ENCODE measurements around the gene SLC37A1. TPM values are rescaled to one million over a fixed set of nuclear protein-coding genes. Genes with fewer than 3 reads are reported as not detected.

SLC37A1 gene
- total RNA-seq, 3 donors from 2014 or later (not counting 1 experiment from before 2014, with no cell fraction given), result 24.8 to 25.8 (median 25.3) TPM

DNA sequence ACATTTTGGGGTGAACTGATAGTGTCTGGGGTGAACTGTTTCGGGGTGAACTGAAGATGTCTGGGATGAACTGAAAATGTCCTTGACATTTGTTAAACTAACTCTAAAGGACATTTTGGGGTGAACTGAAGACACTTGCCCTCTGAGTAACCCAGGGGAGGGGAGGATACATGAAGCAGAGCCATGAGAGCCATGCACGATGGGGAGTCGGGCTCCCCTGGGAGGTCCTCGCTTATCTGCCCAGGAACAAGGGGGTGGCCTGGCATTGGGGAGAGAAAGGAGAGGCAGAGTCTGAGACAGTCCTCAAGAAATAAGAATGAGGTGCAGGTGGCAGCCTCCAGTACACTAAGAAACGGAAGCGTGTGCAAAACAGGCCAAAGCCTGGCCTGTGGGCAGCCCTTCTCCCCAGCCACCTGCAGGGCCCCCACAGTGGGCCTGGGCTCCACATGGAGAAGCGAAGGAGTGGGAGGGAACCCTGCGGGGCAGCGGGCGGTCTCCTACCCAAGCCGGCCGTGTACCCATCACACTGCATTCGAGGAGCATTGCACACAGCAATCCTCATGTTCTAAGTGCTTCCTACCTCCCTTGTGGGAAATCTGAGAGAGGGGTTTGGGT is 41.8 kb upstream of the SLC37A1 start:
- Mint-ChIP-seq H3K4me3 (no peak overlapping the region), H3K4me1 (peaks cover 10% of the 10 kb centered on the region in 2 donors), H3K9me3 (no peaks in the 10 kb centered on the region), H3K27me3 (ENCODE audit: low read depth in 2 of 2) (peaks cover 15 to 33% of the 10 kb centered on the region in 2 donors), H3K36me3 (no peaks in the 10 kb centered on the region), H3K27ac (no peak overlapping the region)
- DNase-seq (no peak), ATAC-seq (no peak)
- no peaks in the 10 kb centered on the region for H3K9me3 ChIP-seq (ENCODE audit: control insufficient read depth, insufficient read depth, low read length)
- no peaks in the 10 kb centered on the region for H3K36me3 ChIP-seq (ENCODE audit: control insufficient read depth, insufficient read depth, low read length)
- no peaks in the 10 kb centered on the region for H3K27me3 ChIP-seq (ENCODE audit: control insufficient read depth, insufficient read depth, low read length)
- no peak overlapping the region for H3K4me3 ChIP-seq (ENCODE audit: low read length)
- TF ChIP-seq, protein P1, sequence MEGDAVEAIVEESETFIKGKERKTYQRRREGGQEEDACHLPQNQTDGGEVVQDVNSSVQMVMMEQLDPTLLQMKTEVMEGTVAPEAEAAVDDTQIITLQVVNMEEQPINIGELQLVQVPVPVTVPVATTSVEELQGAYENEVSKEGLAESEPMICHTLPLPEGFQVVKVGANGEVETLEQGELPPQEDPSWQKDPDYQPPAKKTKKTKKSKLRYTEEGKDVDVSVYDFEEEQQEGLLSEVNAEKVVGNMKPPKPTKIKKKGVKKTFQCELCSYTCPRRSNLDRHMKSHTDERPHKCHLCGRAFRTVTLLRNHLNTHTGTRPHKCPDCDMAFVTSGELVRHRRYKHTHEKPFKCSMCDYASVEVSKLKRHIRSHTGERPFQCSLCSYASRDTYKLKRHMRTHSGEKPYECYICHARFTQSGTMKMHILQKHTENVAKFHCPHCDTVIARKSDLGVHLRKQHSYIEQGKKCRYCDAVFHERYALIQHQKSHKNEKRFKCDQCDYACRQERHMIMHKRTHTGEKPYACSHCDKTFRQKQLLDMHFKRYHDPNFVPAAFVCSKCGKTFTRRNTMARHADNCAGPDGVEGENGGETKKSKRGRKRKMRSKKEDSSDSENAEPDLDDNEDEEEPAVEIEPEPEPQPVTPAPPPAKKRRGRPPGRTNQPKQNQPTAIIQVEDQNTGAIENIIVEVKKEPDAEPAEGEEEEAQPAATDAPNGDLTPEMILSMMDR (IDR thresholded peaks at IDR 0.05), result no peak
- WGBS (ENCODE audit: insufficient coverage), result 90% methylated on average over 13 of the region's 13 CpGs
- peaks cover 8% of the 10 kb centered on the region for H3K4me1 ChIP-seq (ENCODE audit: control insufficient read depth, insufficient read depth, low read length)
- no peak overlapping the region for H3K27ac ChIP-seq (ENCODE audit: low read length)
- intact Hi-C loops (cut with micrococcal nuclease), result no loop called here

DNA sequence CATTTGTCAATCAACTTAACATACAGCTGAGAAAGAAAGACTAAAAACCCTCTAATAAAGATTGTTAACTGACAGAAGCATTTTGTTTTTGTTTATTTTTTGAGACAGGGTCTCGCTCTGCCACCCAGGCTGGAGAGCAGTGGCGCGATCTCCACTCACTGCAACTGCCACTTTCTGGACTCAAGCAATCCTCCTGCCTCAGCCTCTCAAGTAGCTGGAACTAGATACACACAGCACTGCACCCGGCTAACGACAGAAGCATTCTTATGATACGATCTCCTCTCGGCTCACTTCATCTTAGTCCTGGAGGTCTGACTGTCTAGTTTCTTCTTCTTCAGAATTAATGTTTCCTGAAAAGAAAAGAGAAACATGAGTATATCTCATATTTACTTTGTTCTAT is 41.1 kb upstream of the SLC37A1 start:
- Mint-ChIP-seq H3K36me3 (no peaks in the 10 kb centered on the region), H3K4me3 (no peak overlapping the region), H3K9me3 (no peaks in the 10 kb centered on the region), H3K4me1 (peaks cover 3% of the 10 kb centered on the region in 2 donors), H3K27me3 (ENCODE audit: low read depth in 2 of 2) (peaks cover 12 to 26% of the 10 kb centered on the region in 2 donors), H3K27ac (no peak overlapping the region)
- no peak overlapping the region for H3K4me3 ChIP-seq (ENCODE audit: low read length)
- H3K27ac ChIP-seq (ENCODE audit: low read length), result no peak overlapping the region
- TF ChIP-seq, protein P1 (IDR thresholded peaks at IDR 0.05), result no peak
- H3K4me1 ChIP-seq (ENCODE audit: control insufficient read depth, insufficient read depth, low read length), result peaks cover under 1% of the 10 kb centered on the region
- H3K36me3 ChIP-seq (ENCODE audit: control insufficient read depth, insufficient read depth, low read length), result no peaks in the 10 kb centered on the region
- WGBS (ENCODE audit: insufficient coverage), result 92% methylated on average over 7 of the region's 7 CpGs
- intact Hi-C loops (cut with micrococcal nuclease), result no loop called here
- ATAC-seq (no peak), DNase-seq (no peak)
- H3K27me3 ChIP-seq (ENCODE audit: control insufficient read depth, insufficient read depth, low read length), result no peaks in the 10 kb centered on the region
- no peaks in the 10 kb centered on the region for H3K9me3 ChIP-seq (ENCODE audit: control insufficient read depth, insufficient read depth, low read length)

DNA sequence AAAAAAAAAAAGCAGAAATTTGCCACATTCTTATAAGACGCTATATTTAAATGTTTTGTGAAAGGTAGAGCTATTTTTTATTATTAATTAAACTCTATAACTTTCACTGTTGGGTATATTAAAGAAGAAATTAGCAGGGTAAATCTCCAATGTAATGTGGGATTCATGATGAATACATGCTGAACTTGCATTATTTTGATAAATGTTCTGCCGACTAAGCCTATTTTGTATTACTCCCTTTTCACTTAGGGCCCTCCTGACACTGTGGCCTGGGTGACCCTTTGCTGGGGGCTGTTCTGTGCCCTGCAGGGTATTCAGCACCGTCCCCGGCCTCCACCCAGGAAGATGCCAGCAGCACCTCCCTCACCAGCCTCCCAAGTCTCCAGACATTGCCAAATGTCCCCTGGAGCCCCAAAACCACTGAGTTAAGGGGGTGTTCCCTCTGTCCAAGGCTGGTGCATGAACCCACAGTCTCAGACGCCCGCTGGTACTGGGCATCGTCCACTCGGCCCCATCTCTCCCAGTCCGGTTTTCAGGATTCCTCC is 40.1 kb upstream of the SLC37A1 start:
- no peak overlapping the region for H3K4me3 ChIP-seq (ENCODE audit: low read length)
- intact Hi-C loops (cut with micrococcal nuclease), result no loop called here
- H3K9me3 ChIP-seq (ENCODE audit: control insufficient read depth, insufficient read depth, low read length), result no peaks in the 10 kb centered on the region
- H3K4me1 ChIP-seq (ENCODE audit: control insufficient read depth, insufficient read depth, low read length), result no peaks in the 10 kb centered on the region
- H3K27ac ChIP-seq (ENCODE audit: low read length), result no peak overlapping the region
- Mint-ChIP-seq H3K4me1 (no peaks in the 10 kb centered on the region), H3K9me3 (no peaks in the 10 kb centered on the region), H3K27me3 (ENCODE audit: low read depth in 2 of 2) (peaks cover 12 to 15% of the 10 kb centered on the region in 2 donors), H3K27ac (no peak overlapping the region), H3K4me3 (no peak overlapping the region), H3K36me3 (no peaks in the 10 kb centered on the region)
- TF ChIP-seq, protein P1 (IDR thresholded peaks at IDR 0.05), result no peak
- WGBS (ENCODE audit: insufficient coverage), result 90% methylated on average over 8 of the region's 9 CpGs
- DNase-seq (no peak), ATAC-seq (no peak)
- no peaks in the 10 kb centered on the region for H3K27me3 ChIP-seq (ENCODE audit: control insufficient read depth, insufficient read depth, low read length)
- H3K36me3 ChIP-seq (ENCODE audit: control insufficient read depth, insufficient read depth, low read length), result no peaks in the 10 kb centered on the region
